IMR-90 (cell line): ENCODE results near the gene FOXA2. TPM values are rescaled to one million over a fixed set of nuclear protein-coding genes. Genes with fewer than 3 reads are reported as not detected.

Experiments
- ATAC-seq: fragments of 200-7000 bp; cut with Tn5 transposase; 2 replicates; pipeline ENCODE4 v1.9.1; 2020; ENCODE audit warnings: low read depth, mild to moderate bottlenecking, moderate library complexity
- BruUV-seq: library from RNA; stranded (reverse); fragments of 400-500 nt; replicated peaks from 2 replicates; lab custom pipeline; 2021; lab: Mats Ljungman, UMichigan
- CTCF ChIA-PET: fragments of 300-600 bp; formaldehyde crosslinking; extraction: SDS; loops from one replicate; lab custom pipeline; 2021; ENCODE audit warnings: antibody characterized with exemption; lab: Yijun Ruan, JAX
- POLR2A ChIA-PET: fragments of 300-600 bp; sonication (Branson Sonifier 250); formaldehyde crosslinking; loops from one replicate; lab custom pipeline; 2022; ENCODE audit warnings: antibody characterized with exemption; ENCODE audit not compliant: unreplicated experiment; lab: Charles Lee
- DNase-seq: peaks from one replicate; pipeline ENCODE4 v3.0.0; 2013
- H2AFZ ChIP-seq: replicated peaks from 2 replicates; pipeline ENCODE3; 2013; ENCODE audit warnings: low read length, mild to moderate bottlenecking; ENCODE audit not compliant: poor library complexity
- H2AK5ac ChIP-seq: 2 replicates; pipeline ENCODE4 v1.6.1; 2013; ENCODE audit warnings: low read depth, low read length, inconsistent platforms
- H2AK9ac ChIP-seq: replicated peaks from 2 replicates; pipeline ENCODE3; 2013; ENCODE audit warnings: mild to moderate bottlenecking, low read depth, low read length, moderate library complexity; ENCODE audit not compliant: poor library complexity
- H2BK120ac ChIP-seq: 2 replicates; pipeline ENCODE4 v1.6.1; 2013; ENCODE audit warnings: low read depth, low read length, inconsistent platforms
- H2BK15ac ChIP-seq: 3 replicates; pipeline ENCODE4 v1.6.1; 2013; ENCODE audit warnings: low read depth, low read length, inconsistent platforms
- H2BK20ac ChIP-seq: 2 replicates; pipeline ENCODE4 v1.6.1; 2013; ENCODE audit warnings: low read depth, mild to moderate bottlenecking, inconsistent platforms, low read length, moderate library complexity
- H2BK5ac ChIP-seq: 2 replicates; pipeline ENCODE4 v1.6.1; 2013; ENCODE audit warnings: mild to moderate bottlenecking, low read depth, low read length, inconsistent platforms; ENCODE audit not compliant: poor library complexity, severe bottlenecking
- H3K14ac ChIP-seq: replicated peaks from 2 replicates; pipeline ENCODE4 v1.6.1; 2013; ENCODE audit warnings: low read depth, low read length, inconsistent platforms
- H3K18ac ChIP-seq: 2 replicates; pipeline ENCODE4 v1.6.1; 2013; ENCODE audit warnings: low read depth, low read length, control low read depth
- H3K23ac ChIP-seq: 2 replicates; pipeline ENCODE4 v1.6.1; 2013; ENCODE audit warnings: low read depth, low read length, inconsistent platforms
- H3K27ac ChIP-seq: 2 replicates; pipeline ENCODE4 v1.5.1; 2013; ENCODE audit warnings: mild to moderate bottlenecking, control low read depth, low read length; ENCODE audit not compliant: insufficient read depth
- H3K27me3 ChIP-seq: 2 replicates; pipeline ENCODE4 v1.6.1; 2013; ENCODE audit warnings: low read length; ENCODE audit not compliant: control insufficient read depth, insufficient read depth
- H3K36me3 ChIP-seq: 2 replicates; pipeline ENCODE4 v1.6.1; 2013; ENCODE audit warnings: low read length, mixed read lengths; ENCODE audit not compliant: control insufficient read depth, insufficient read depth
- H3K4ac ChIP-seq: 2 replicates; pipeline ENCODE4 v1.6.1; 2013; ENCODE audit warnings: low read depth, low read length, inconsistent platforms
- H3K4me1 ChIP-seq: 2 replicates; pipeline ENCODE4 v1.6.1; 2013; ENCODE audit warnings: low read length, mixed read lengths; ENCODE audit not compliant: control insufficient read depth, insufficient read depth
- H3K4me2 ChIP-seq: 2 replicates; pipeline ENCODE4 v1.6.1; 2013; ENCODE audit warnings: low read depth, mild to moderate bottlenecking, control low read depth, low read length, moderate library complexity
- H3K4me3 ChIP-seq: 2 replicates; pipeline ENCODE4 v1.5.1; 2013; ENCODE audit warnings: low read depth, mild to moderate bottlenecking, control low read depth, low read length, moderate library complexity; ENCODE audit not compliant: insufficient read depth
- H3K56ac ChIP-seq: 2 replicates; pipeline ENCODE4 v1.6.1; 2013; ENCODE audit warnings: low read length, inconsistent platforms; ENCODE audit not compliant: insufficient read depth; ENCODE audit errors: extremely low read depth
- H3K79me1 ChIP-seq, 2 experiments: 2 replicates each; pipeline ENCODE4 v1.6.1; 2013; ENCODE audit warnings: low read length in 2 of 2, inconsistent platforms in 1 of 2, low read depth in 1 of 2
- H3K9ac ChIP-seq: 2 replicates; pipeline ENCODE4 v1.6.1; 2013; ENCODE audit warnings: low read depth, low read length, control low read depth
- H3K9me1 ChIP-seq: 2 replicates; pipeline ENCODE4 v1.6.1; 2013; ENCODE audit warnings: low read length, inconsistent platforms; ENCODE audit not compliant: insufficient read depth
- H3K9me3 ChIP-seq: 2 replicates; pipeline ENCODE4 v1.6.1; 2013; ENCODE audit warnings: low read length; ENCODE audit not compliant: control insufficient read depth, insufficient read depth
- H4K20me1 ChIP-seq: 2 replicates; pipeline ENCODE4 v1.6.1; 2013; ENCODE audit warnings: low read length, inconsistent platforms; ENCODE audit not compliant: insufficient read depth
- H4K5ac ChIP-seq: 2 replicates; pipeline ENCODE4 v1.6.1; 2013; ENCODE audit warnings: mild to moderate bottlenecking, low read depth, low read length, control low read depth
- H4K8ac ChIP-seq, 2 experiments: 2 replicates each; pipeline ENCODE4 v1.6.1; 2013; ENCODE audit warnings: low read depth in 2 of 2, low read length in 2 of 2, control low read depth in 1 of 2, inconsistent platforms in 1 of 2
- H4K91ac ChIP-seq: 2 replicates; pipeline ENCODE4 v1.6.1; 2013; ENCODE audit warnings: low read depth, low read length, inconsistent platforms; ENCODE audit not compliant: insufficient read depth
- BHLHE40 ChIP-seq: fragments of 150-350 bp; IDR thresholded peaks from 2 replicates; pipeline ENCODE4 v1.6.1; 2016; ENCODE audit warnings: mild to moderate bottlenecking, low read depth, low read length
- CEBPB ChIP-seq: IDR thresholded peaks from 2 replicates; pipeline ENCODE4 v1.6.1; 2012; ENCODE audit warnings: low read depth, low read length, improper control_type of control experiment
- CHD1 ChIP-seq: IDR thresholded peaks from 2 replicates; pipeline ENCODE4 v1.6.1; 2012; ENCODE audit warnings: low read depth, low read length, improper control_type of control experiment
- FOS ChIP-seq: fragments of 150-350 bp; IDR thresholded peaks from 2 replicates; pipeline ENCODE4 v1.6.1; 2016; ENCODE audit warnings: low read depth, low read length
- MAFK ChIP-seq: IDR thresholded peaks from 2 replicates; pipeline ENCODE4 v1.6.1; 2012; ENCODE audit warnings: low read depth, low read length, improper control_type of control experiment
- MAZ ChIP-seq: IDR thresholded peaks from 2 replicates; pipeline ENCODE4 v1.6.1; 2012; ENCODE audit warnings: low read depth, mild to moderate bottlenecking, low read length, improper control_type of control experiment, moderate library complexity, borderline replicate concordance
- MXI1 ChIP-seq: IDR thresholded peaks from 2 replicates; pipeline ENCODE4 v1.6.1; 2012; ENCODE audit warnings: low read depth, mild to moderate bottlenecking, low read length, moderate library complexity, borderline replicate concordance
- NFE2L2 ChIP-seq: fragments of 150-350 bp; IDR thresholded peaks from 2 replicates; pipeline ENCODE4 v1.6.1; 2016; ENCODE audit warnings: low read depth, mild to moderate bottlenecking, low read length
- POLR2A ChIP-seq: IDR thresholded peaks from 2 replicates; pipeline ENCODE4 v1.6.1; 2012; ENCODE audit warnings: mild to moderate bottlenecking, low read depth, low read length
- RAD21 ChIP-seq: IDR thresholded peaks from 2 replicates; pipeline ENCODE4 v1.6.1; 2012; ENCODE audit warnings: low read length, improper control_type of control experiment
- RCOR1 ChIP-seq: IDR thresholded peaks from 2 replicates; pipeline ENCODE4 v1.6.1; 2012; ENCODE audit warnings: mild to moderate bottlenecking, low read length, improper control_type of control experiment; ENCODE audit not compliant: insufficient replicate concordance
- RFX5 ChIP-seq: IDR thresholded peaks from 2 replicates; pipeline ENCODE4 v1.8.0; 2012; ENCODE audit warnings: low read depth, mild to moderate bottlenecking, low read length, moderate library complexity
- SMC3 ChIP-seq: fragments of 150-350 bp; IDR thresholded peaks from 2 replicates; pipeline ENCODE4 v1.6.1; 2016; ENCODE audit warnings: low read depth, mild to moderate bottlenecking, antibody characterized with exemption, low read length, moderate library complexity
- WGBS, 2 experiments: methylation state at CpG; one replicate each; pipeline versions ENCODE4 v1.1.5 to v1.1.7; 2013; ENCODE audit warnings: missing lambda C conversion rate in 2 of 2; ENCODE audit not compliant: insufficient read length in 1 of 2; ENCODE audit errors: extremely low coverage in 2 of 2; 5-methylcytosine and 5-hydroxymethylcytosine counted together
- dilution Hi-C: fragments of 300-500 bp; cut with HindIII; formaldehyde crosslinking; loops from one replicate; pipeline ENCODE4 v1.14.3; 2018; ENCODE audit warnings: low sequenced_read_pairs; ENCODE audit not compliant: unreplicated experiment
- in situ Hi-C: fragments of 300-500 bp; cut with MboI; formaldehyde crosslinking; loops from 3 replicates; pipeline ENCODE4 v1.14.3; 2019; ENCODE audit warnings: low sequenced_read_pairs, inconsistent platforms, mixed read lengths
- intact Hi-C: fragments of 100-400 bp; cut with micrococcal nuclease; formaldehyde crosslinking; loops from 2 replicates; pipeline ENCODE4 v1.10.0; 2022
- polyA plus RNA-seq, 3 experiments: library from polyadenylated mRNA; depleted of rRNA; stranded (reverse); fragments of >200 nt; gene quantifications; 2 replicates each; pipeline ENCODE4 v1.2.3, GENCODE V29; 2012; ENCODE audit warnings: low replicate concordance in 1 of 3
- total RNA-seq: library from RNA; depleted of rRNA; stranded (reverse); fragments of >200 nt; gene quantifications from 2 replicates; pipeline ENCODE4 v1.2.3, GENCODE V29; 2012
- TF ChIP-seq, protein P1 (sequence below): fragments of 150-350 bp; IDR thresholded peaks from 2 replicates; pipeline ENCODE4 v1.6.1; 2016; ENCODE audit warnings: low read depth, mild to moderate bottlenecking, low read length, moderate library complexity, borderline replicate concordance
- TF ChIP-seq, protein P2 (sequence below): fragments of 150-350 bp; IDR thresholded peaks from 2 replicates; pipeline ENCODE4 v1.6.1; 2017; ENCODE audit warnings: mild to moderate bottlenecking, antibody characterized with exemption, low read length, low read depth
- TF ChIP-seq, protein P3 (sequence below): conservative IDR thresholded peaks from 2 replicates; pipeline ENCODE4 v1.5.1; 2012; ENCODE audit warnings: mild to moderate bottlenecking, low read depth, low read length, improper control_type of control experiment

Gene FOXA2
- total and polyA plus RNA-seq, 2 of the 4 experiments (the other 2 are of a cell fraction), result not detected

DNA sequence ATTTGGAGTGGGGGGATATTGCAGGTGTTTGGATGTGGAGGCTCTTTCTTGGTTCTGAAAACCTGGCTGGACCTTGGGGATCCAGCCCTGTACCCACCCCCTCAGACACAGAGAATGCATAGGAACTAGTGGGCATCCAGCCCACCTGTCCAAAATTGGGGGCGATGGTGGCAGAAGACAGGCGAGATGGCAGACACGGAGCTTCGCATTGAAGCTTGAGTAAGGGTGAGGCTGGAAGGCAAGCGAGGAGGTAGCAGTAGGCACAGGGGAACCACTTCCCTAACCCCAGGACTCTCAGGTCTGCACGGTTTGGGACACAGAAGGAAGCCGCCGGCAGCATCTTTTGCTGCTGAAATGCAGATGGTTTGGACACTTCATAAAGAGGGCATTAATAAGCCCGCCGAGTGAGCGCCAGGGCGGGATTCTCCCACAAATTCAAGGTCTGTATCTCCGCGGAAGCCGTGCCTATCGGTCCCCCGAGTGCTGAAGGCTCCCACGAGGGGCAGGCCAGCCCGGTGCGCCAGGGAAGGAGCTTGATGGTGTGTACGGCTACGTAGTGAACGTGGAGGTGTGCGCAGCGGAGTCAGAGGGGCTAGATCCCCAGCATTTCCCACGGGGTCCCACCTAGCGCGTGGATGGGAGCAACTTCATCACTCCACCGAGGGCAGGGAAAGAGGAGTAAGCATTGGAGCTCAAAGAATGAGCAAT lies 1.6 kb upstream of the FOXA2 start:
- no peak overlapping the region for H4K5ac ChIP-seq
- H3K4me1 ChIP-seq, result no peaks in the 10 kb centered on the region
- in situ Hi-C loops, result no loop called here
- H3K27me3 ChIP-seq, result peaks cover 64% of the 10 kb centered on the region
- H3K14ac ChIP-seq, result no peak overlapping the region
- H3K23ac ChIP-seq, result no peak overlapping the region
- H2AFZ ChIP-seq, result no peak overlapping the region
- peaks cover 2% of the 10 kb centered on the region; the same call in 1 of the 2 replicates for H3K9me3 ChIP-seq
- H3K9me1 ChIP-seq, result no peaks in the 10 kb centered on the region
- ChIA-PET POLR2A (no interaction called here), CTCF (no interaction called here)
- TF ChIP-seq NFE2L2, result no peak
- no peak for TF ChIP-seq CEBPB
- no peak for TF ChIP-seq RFX5
- no peak for TF ChIP-seq POLR2A
- no peak for TF ChIP-seq FOS
- TF ChIP-seq RCOR1, result no peak
- no peak for TF ChIP-seq BHLHE40
- TF ChIP-seq MXI1, result no peak
- TF ChIP-seq, protein P1, sequence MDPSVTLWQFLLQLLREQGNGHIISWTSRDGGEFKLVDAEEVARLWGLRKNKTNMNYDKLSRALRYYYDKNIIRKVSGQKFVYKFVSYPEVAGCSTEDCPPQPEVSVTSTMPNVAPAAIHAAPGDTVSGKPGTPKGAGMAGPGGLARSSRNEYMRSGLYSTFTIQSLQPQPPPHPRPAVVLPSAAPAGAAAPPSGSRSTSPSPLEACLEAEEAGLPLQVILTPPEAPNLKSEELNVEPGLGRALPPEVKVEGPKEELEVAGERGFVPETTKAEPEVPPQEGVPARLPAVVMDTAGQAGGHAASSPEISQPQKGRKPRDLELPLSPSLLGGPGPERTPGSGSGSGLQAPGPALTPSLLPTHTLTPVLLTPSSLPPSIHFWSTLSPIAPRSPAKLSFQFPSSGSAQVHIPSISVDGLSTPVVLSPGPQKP, result no peak
- TF ChIP-seq, protein P2, sequence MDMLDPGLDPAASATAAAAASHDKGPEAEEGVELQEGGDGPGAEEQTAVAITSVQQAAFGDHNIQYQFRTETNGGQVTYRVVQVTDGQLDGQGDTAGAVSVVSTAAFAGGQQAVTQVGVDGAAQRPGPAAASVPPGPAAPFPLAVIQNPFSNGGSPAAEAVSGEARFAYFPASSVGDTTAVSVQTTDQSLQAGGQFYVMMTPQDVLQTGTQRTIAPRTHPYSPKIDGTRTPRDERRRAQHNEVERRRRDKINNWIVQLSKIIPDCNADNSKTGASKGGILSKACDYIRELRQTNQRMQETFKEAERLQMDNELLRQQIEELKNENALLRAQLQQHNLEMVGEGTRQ, result no peak
- no peak for TF ChIP-seq MAZ
- TF ChIP-seq, protein P3, sequence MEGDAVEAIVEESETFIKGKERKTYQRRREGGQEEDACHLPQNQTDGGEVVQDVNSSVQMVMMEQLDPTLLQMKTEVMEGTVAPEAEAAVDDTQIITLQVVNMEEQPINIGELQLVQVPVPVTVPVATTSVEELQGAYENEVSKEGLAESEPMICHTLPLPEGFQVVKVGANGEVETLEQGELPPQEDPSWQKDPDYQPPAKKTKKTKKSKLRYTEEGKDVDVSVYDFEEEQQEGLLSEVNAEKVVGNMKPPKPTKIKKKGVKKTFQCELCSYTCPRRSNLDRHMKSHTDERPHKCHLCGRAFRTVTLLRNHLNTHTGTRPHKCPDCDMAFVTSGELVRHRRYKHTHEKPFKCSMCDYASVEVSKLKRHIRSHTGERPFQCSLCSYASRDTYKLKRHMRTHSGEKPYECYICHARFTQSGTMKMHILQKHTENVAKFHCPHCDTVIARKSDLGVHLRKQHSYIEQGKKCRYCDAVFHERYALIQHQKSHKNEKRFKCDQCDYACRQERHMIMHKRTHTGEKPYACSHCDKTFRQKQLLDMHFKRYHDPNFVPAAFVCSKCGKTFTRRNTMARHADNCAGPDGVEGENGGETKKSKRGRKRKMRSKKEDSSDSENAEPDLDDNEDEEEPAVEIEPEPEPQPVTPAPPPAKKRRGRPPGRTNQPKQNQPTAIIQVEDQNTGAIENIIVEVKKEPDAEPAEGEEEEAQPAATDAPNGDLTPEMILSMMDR, result no peak
- TF ChIP-seq RAD21, result no peak
- no peak for TF ChIP-seq MAFK
- no peak for TF ChIP-seq SMC3
- no peak for TF ChIP-seq CHD1
- H4K20me1 ChIP-seq, result no peaks in the 10 kb centered on the region
- no peak overlapping the region for H2BK5ac ChIP-seq
- no peak overlapping the region for H4K8ac ChIP-seq
- no peak overlapping the region for H2BK120ac ChIP-seq
- H3K4me2 ChIP-seq, result no peak overlapping the region
- no peak overlapping the region for H3K4me3 ChIP-seq
- dilution Hi-C loops, result no loop called here
- no peak overlapping the region for H2BK20ac ChIP-seq
- no TSS peak for BruUV-seq
- no peaks in the 10 kb centered on the region for H3K36me3 ChIP-seq
- H3K27ac ChIP-seq, result no peak overlapping the region
- no peak overlapping the region for H4K91ac ChIP-seq
- WGBS, 2 experiments, result 7% methylated on average over 3 of the region's 29 CpGs; no CpG with 5 or more reads in 1 of the 2 experiments
- no peak overlapping the region for H2AK9ac ChIP-seq
- intact Hi-C loops, result no loop called here
- no peak overlapping the region for H3K56ac ChIP-seq
- H2AK5ac ChIP-seq, result no peak overlapping the region
- H3K79me1 ChIP-seq, result no peaks in the 10 kb centered on the region
- DNase-seq (no peak), ATAC-seq (no peak)
- no peak overlapping the region for H3K18ac ChIP-seq
- H2BK15ac ChIP-seq, result no peak overlapping the region
- H3K9ac ChIP-seq, result no peak overlapping the region
- H3K4ac ChIP-seq, result no peak overlapping the region
